Body of pancreas (tissue), 4 donors: ENCODE data around the gene SMURF2.

ENCODE experiments used
- POLR2A ChIP-seq, 3 donors: fragments of 450-650 bp; IDR thresholded peaks; one replicate each; pipeline ENCODE4 v1.6.1; 2016; ENCODE audit warnings: antibody characterized with exemption in 3 of 3, mild to moderate bottlenecking in 2 of 3
- TF ChIP-seq, protein P1 (sequence below), 7 experiments: fragments of 450-650 bp in 4 of 7; fragments of 200-600 bp in 3 of 7; sonication (generic) in 3 of 7; IDR thresholded peaks; one replicate each; pipeline ENCODE4 v1.5.1; 2016 to 2019; ENCODE audit warnings: antibody characterized with exemption in 7 of 7

DNA sequence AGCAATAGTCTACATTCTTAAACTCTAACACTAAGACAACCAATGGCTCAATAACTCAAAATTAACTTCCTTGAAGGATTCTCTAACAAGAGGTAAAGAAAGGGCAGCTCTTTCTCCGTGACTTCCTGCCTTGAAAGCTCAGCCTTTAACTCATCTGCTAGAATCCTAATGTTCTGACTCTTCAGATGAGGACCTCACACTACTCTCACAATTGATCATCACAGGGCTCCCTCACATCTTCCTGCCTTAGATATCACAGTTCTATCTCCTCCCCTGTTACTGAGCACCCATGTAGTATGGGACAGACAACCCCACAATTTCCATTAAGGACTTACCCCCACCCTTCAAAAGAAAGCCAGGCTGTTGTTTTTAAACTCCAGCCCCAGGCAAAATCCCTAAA lies 33.5 kb downstream of the SMURF2 start:
- TF ChIP-seq POLR2A (IDR thresholded peaks at IDR 0.05) = no peak
- TF ChIP-seq, protein P1, sequence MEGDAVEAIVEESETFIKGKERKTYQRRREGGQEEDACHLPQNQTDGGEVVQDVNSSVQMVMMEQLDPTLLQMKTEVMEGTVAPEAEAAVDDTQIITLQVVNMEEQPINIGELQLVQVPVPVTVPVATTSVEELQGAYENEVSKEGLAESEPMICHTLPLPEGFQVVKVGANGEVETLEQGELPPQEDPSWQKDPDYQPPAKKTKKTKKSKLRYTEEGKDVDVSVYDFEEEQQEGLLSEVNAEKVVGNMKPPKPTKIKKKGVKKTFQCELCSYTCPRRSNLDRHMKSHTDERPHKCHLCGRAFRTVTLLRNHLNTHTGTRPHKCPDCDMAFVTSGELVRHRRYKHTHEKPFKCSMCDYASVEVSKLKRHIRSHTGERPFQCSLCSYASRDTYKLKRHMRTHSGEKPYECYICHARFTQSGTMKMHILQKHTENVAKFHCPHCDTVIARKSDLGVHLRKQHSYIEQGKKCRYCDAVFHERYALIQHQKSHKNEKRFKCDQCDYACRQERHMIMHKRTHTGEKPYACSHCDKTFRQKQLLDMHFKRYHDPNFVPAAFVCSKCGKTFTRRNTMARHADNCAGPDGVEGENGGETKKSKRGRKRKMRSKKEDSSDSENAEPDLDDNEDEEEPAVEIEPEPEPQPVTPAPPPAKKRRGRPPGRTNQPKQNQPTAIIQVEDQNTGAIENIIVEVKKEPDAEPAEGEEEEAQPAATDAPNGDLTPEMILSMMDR (IDR thresholded peaks at IDR 0.05) = no peak
